ENCODE results near the gene CCDC3.

Gene CCDC3

GRCh38 chr10:12947741-12948140 is 53.8 kb downstream of the CCDC3 start:
- Histone ChIP-seq H3K27me3 (no peaks in the 10 kb centered on the region), H3K9ac (no peak overlapping the region), H3K4me1 (peaks cover 0 to 17% (median 13%) of the 10 kb centered on the region in 10 experiments; a peak in 14 of 20 replicates), H3K4me3 (no peak overlapping the region), H3K9me3 (replicated peaks in 1 of 11) (peaks cover 10 to 22% (median 16%) of the 10 kb centered on the region in 11 experiments), H4K20me1 (no peaks in the 10 kb centered on the region), H3K27ac (no peak overlapping the region), H3K4me2 (no peak overlapping the region), H3K36me3 (no peaks in the 10 kb centered on the region)
- TF ChIP-seq Cebpa-rat (IDR thresholded peaks at IDR 0.05): no peak

- Histone ChIP-seq H3K9ac (no peak overlapping the region), H3K36me3 (no peaks in the 10 kb centered on the region), H3K9me3 (replicated peaks in 1 of 11) (peaks cover 0 to 12% (median 3%) of the 10 kb centered on the region in 11 experiments; a peak in 3 of 22 replicates), H3K4me2 (peak overlapping the region in 8 of 11 experiments; percentile 1 to 65 (median 32); a peak in 12 of 22 replicates), H3K27me3 (no peaks in the 10 kb centered on the region), H3K4me3 (no peak overlapping the region), H3K4me1 (peaks cover 0 to 17% (median 13%) of the 10 kb centered on the region in 10 experiments; a peak in 14 of 20 replicates), H4K20me1 (no peaks in the 10 kb centered on the region), H3K27ac (no peak overlapping the region)
- no peak for TF ChIP-seq Cebpa-rat (IDR thresholded peaks at IDR 0.05)
Observed at GRCh38 chr10:12946372-12946771, 55.1 kb downstream of the CCDC3 start.

GRCh38 chr10:12945690-12946359 is 55.7 kb downstream of the CCDC3 start:
- Histone ChIP-seq H3K4me1 (peaks cover 0 to 17% (median 13%) of the 10 kb centered on the region in 10 experiments; a peak in 14 of 20 replicates), H3K9me3 (replicated peaks in 1 of 11) (peaks cover 0 to 12% (median 0%) of the 10 kb centered on the region in 11 experiments; a peak in 2 of 22 replicates), H3K9ac (no peak overlapping the region), H3K4me2 (peak overlapping the region in 8 of 11 experiments; percentile 8 to 65 (median 32); a peak in 13 of 22 replicates), H3K36me3 (no peaks in the 10 kb centered on the region), H3K27ac (no peak overlapping the region), H3K27me3 (no peaks in the 10 kb centered on the region), H3K4me3 (no peak overlapping the region), H4K20me1 (no peaks in the 10 kb centered on the region)
- TF ChIP-seq Cebpa-rat (IDR thresholded peaks at IDR 0.05): no peak

GRCh38 chr10:12944931-12945330 is 56.6 kb downstream of the CCDC3 start:
- no peaks in the 10 kb centered on the region for H3K36me3 ChIP-seq
- H3K9ac ChIP-seq: no peak overlapping the region
- H3K27me3 ChIP-seq: no peaks in the 10 kb centered on the region
- no peak overlapping the region for H3K4me2 ChIP-seq
- peaks cover 0 to 12% (median 0%) of the 10 kb centered on the region in 11 experiments; a peak in 2 of 22 replicates for H3K9me3 ChIP-seq (replicated peaks in 1 of 11)
- H4K20me1 ChIP-seq: no peaks in the 10 kb centered on the region
- no peak overlapping the region for H3K27ac ChIP-seq
- H3K4me1 ChIP-seq: peaks cover 0 to 17% (median 13%) of the 10 kb centered on the region in 10 experiments; a peak in 14 of 20 replicates
- H3K4me3 ChIP-seq: no peak overlapping the region
- no peak for TF ChIP-seq Cebpa-rat (IDR thresholded peaks at IDR 0.05)

GRCh38 chr10:12943425-12943824 is 58.1 kb downstream of the CCDC3 start:
- no peaks in the 10 kb centered on the region for H3K36me3 ChIP-seq
- H4K20me1 ChIP-seq: no peaks in the 10 kb centered on the region
- no peak for TF ChIP-seq Cebpa-rat (IDR thresholded peaks at IDR 0.05)
- no peak overlapping the region for H3K4me3 ChIP-seq
- no peak overlapping the region for H3K4me2 ChIP-seq
- no peak overlapping the region for H3K9ac ChIP-seq
- H3K9me3 ChIP-seq (replicated peaks in 1 of 11): peaks cover 0 to 12% (median 0%) of the 10 kb centered on the region in 11 experiments; a peak in 1 of 22 replicates
- no peaks in the 10 kb centered on the region for H3K27me3 ChIP-seq
- H3K4me1 ChIP-seq: peaks cover 0 to 17% (median 13%) of the 10 kb centered on the region in 10 experiments; a peak in 14 of 20 replicates
- no peak overlapping the region for H3K27ac ChIP-seq

GRCh38 chr10:12941966-12942365 is 59.5 kb downstream of the CCDC3 start:
- H3K9ac ChIP-seq: no peak overlapping the region
- peaks cover 0 to 12% (median 0%) of the 10 kb centered on the region in 11 experiments; a peak in 1 of 22 replicates for H3K9me3 ChIP-seq (replicated peaks in 1 of 11)
- no peaks in the 10 kb centered on the region for H3K27me3 ChIP-seq
- no peak overlapping the region for H3K4me2 ChIP-seq
- H3K27ac ChIP-seq: no peak overlapping the region
- H3K36me3 ChIP-seq: no peaks in the 10 kb centered on the region
- H3K4me3 ChIP-seq: no peak overlapping the region
- no peak for TF ChIP-seq Cebpa-rat (IDR thresholded peaks at IDR 0.05)
- no peaks in the 10 kb centered on the region for H4K20me1 ChIP-seq
- H3K4me1 ChIP-seq: peaks cover 0 to 15% (median 13%) of the 10 kb centered on the region in 10 experiments; a peak in 14 of 20 replicates

GRCh38 chr10:12940791-12941190 is 60.7 kb downstream of the CCDC3 start:
- peaks cover 0 to 3% (median 2%) of the 10 kb centered on the region in 10 experiments; a peak in 11 of 20 replicates for H3K4me1 ChIP-seq
- H3K9me3 ChIP-seq (replicated peaks in 1 of 11): peaks cover 0 to 12% (median 0%) of the 10 kb centered on the region in 11 experiments; a peak in 1 of 22 replicates
- H3K4me3 ChIP-seq: no peak overlapping the region
- H3K27ac ChIP-seq: no peak overlapping the region
- H3K4me2 ChIP-seq: no peak overlapping the region
- H3K9ac ChIP-seq: no peak overlapping the region
- TF ChIP-seq Cebpa-rat (IDR thresholded peaks at IDR 0.05): no peak
- no peaks in the 10 kb centered on the region for H3K36me3 ChIP-seq
- H3K27me3 ChIP-seq: no peaks in the 10 kb centered on the region
- no peaks in the 10 kb centered on the region for H4K20me1 ChIP-seq

GRCh38 chr10:12938271-12938670 is 63.2 kb downstream of the CCDC3 start:
- Histone ChIP-seq H3K4me1 (no peaks in the 10 kb centered on the region; a peak in 1 of 20 replicates), H3K4me3 (no peak overlapping the region), H3K4me2 (no peak overlapping the region), H3K9me3 (replicated peaks in 1 of 11) (0 out of 22 replicates have a peak, but pooled peaks cover 0 to 6% (median 0%) of the 10 kb centered on the region in 11 experiments), H3K27ac (no peak overlapping the region), H3K36me3 (no peaks in the 10 kb centered on the region), H4K20me1 (no peaks in the 10 kb centered on the region), H3K27me3 (no peaks in the 10 kb centered on the region), H3K9ac (no peak overlapping the region)
- TF ChIP-seq Cebpa-rat (IDR thresholded peaks at IDR 0.05): no peak

GRCh38 chr10:12937527-12937926 is 64.0 kb downstream of the CCDC3 start:
- 0 out of 22 replicates have a peak, but pooled peaks cover 0 to 4% (median 0%) of the 10 kb centered on the region in 11 experiments for H3K9me3 ChIP-seq (replicated peaks in 1 of 11)
- H3K27me3 ChIP-seq: no peaks in the 10 kb centered on the region
- no peak overlapping the region for H3K4me3 ChIP-seq
- H3K9ac ChIP-seq: no peak overlapping the region
- no peak for TF ChIP-seq Cebpa-rat (IDR thresholded peaks at IDR 0.05)
- no peak overlapping the region for H3K4me2 ChIP-seq
- no peaks in the 10 kb centered on the region; a peak in 1 of 20 replicates for H3K4me1 ChIP-seq
- no peaks in the 10 kb centered on the region for H4K20me1 ChIP-seq
- no peaks in the 10 kb centered on the region for H3K36me3 ChIP-seq
- no peak overlapping the region for H3K27ac ChIP-seq
